ENCODE results near the gene ARNT2. TPM values are rescaled to one million over a fixed set of nuclear protein-coding genes. Genes with fewer than 3 reads are reported as not detected.

ARNT2 gene
- total RNA-seq, 2 experiments from 2014 or later = not detected

- intact Hi-C loops (cut with micrococcal nuclease; ENCODE audit: unreplicated experiment) = no loop called here
- ChIA-PET POLR2A (interaction anchor here (0.5 kb wide), 1 partner anchor 142 kb away, joined by 3 read pairs; no protein-coding TSS in a partner anchor), CTCF (ENCODE audit: unreplicated experiment) (no interaction called here)
- Histone ChIP-seq H3K9me2 (ENCODE audit: insufficient read depth, low read length) (no peaks in the 10 kb centered on the region), H3K36me3 (ENCODE audit: insufficient read depth, low read length) (no peaks in the 10 kb centered on the region), H2AFZ (ENCODE audit: low read length) (no peak overlapping the region), H4K20me1 (ENCODE audit: insufficient read depth, low read length) (no peaks in the 10 kb centered on the region), H3K79me2 (ENCODE audit: insufficient read depth, low read depth, low read length) (no peaks in the 10 kb centered on the region), H3K9me3 (ENCODE audit: low read length) (no peaks in the 10 kb centered on the region), H3K4me2 (ENCODE audit: low read length) (no peak overlapping the region), H3K4me1 (ENCODE audit: insufficient read depth, low read length, poor library complexity, severe bottlenecking) (no peaks in the 10 kb centered on the region), H3K4me3 (ENCODE audit: low read depth, low read length, poor library complexity, severe bottlenecking) (no peak overlapping the region), H3K27ac (ENCODE audit: low read depth, low read length, poor library complexity, severe bottlenecking) (no peak overlapping the region)
- BruUV-seq (replicated peaks) = no TSS peak
- TF ChIP-seq EZH2phosphoT487 (IDR thresholded peaks at IDR 0.05; ENCODE audit: borderline replicate concordance, low read depth, low read length) (no peak), CTCF (conservative IDR thresholded peaks at IDR 0.05; ENCODE audit: low read length) (no peak)
- DNase-seq (ENCODE audit: low spot score) = no peak
Measured at GRCh38 chr15:80468796-80469195, 64.6 kb downstream of the ARNT2 start.

- intact Hi-C loops (cut with micrococcal nuclease; ENCODE audit: unreplicated experiment) = no loop called here
- no peaks in the 10 kb centered on the region for H3K4me1 ChIP-seq (ENCODE audit: insufficient read depth, low read length, poor library complexity, severe bottlenecking)
- H3K36me3 ChIP-seq (ENCODE audit: insufficient read depth, low read length) = no peaks in the 10 kb centered on the region
- no peak overlapping the region for H3K4me2 ChIP-seq (ENCODE audit: low read length)
- no peak for DNase-seq (ENCODE audit: low spot score)
- no peaks in the 10 kb centered on the region for H4K20me1 ChIP-seq (ENCODE audit: insufficient read depth, low read length)
- POLR2A ChIA-PET = interaction anchor here (0.8 kb wide), 1 partner anchor 374 kb away, joined by 6 read pairs; no protein-coding TSS in a partner anchor
- TF ChIP-seq CTCF (conservative IDR thresholded peaks at IDR 0.05; ENCODE audit: low read length) (no peak), EZH2phosphoT487 (IDR thresholded peaks at IDR 0.05; ENCODE audit: borderline replicate concordance, low read depth, low read length) (no peak)
- no peak overlapping the region for H3K27ac ChIP-seq (ENCODE audit: low read depth, low read length, poor library complexity, severe bottlenecking)
- H3K4me3 ChIP-seq (ENCODE audit: low read depth, low read length, poor library complexity, severe bottlenecking) = no peak overlapping the region
- H3K9me2 ChIP-seq (ENCODE audit: insufficient read depth, low read length) = no peaks in the 10 kb centered on the region
- BruUV-seq (replicated peaks) = no TSS peak
- H2AFZ ChIP-seq (ENCODE audit: low read length) = no peak overlapping the region
- CTCF ChIA-PET (ENCODE audit: unreplicated experiment) = no interaction called here
- 0 out of 2 replicates have a peak, but pooled peaks cover 6% of the 10 kb centered on the region for H3K9me3 ChIP-seq (ENCODE audit: low read length)
- H3K79me2 ChIP-seq (ENCODE audit: insufficient read depth, low read depth, low read length) = no peaks in the 10 kb centered on the region
Measured at GRCh38 chr15:80471881-80472280, 67.7 kb downstream of the ARNT2 start.

Data from OCI-LY7 (cell line).